ENCODE data around the gene ISOC2. TPM values are rescaled to one million over a fixed set of nuclear protein-coding genes. Genes with fewer than 3 reads are reported as not detected.

Gene ISOC2
- polyA plus RNA-seq, 1 donor from 2014 or later, result 40.0 TPM

GRCh38 chr19:55485439-55486011 is 24.1 kb upstream of the ISOC2 start:
- Mint-ChIP-seq H3K27ac (peak overlapping the region; percentile 65 to 94 (median 88)), H3K27me3 (no peaks in the 10 kb centered on the region), H3K4me3 (peak overlapping the region; percentile 67 to 85 (median 78)), H3K9me3 (no peaks in the 10 kb centered on the region), H3K36me3 (peaks cover 2% of the 10 kb centered on the region), H3K4me1 (peaks cover 0 to 6% (median 1%) of the 10 kb centered on the region in 3 donors)

- peak within 1 kb of the TSS; percentile 67 to 87 (median 81) for H3K4me3 Mint-ChIP-seq
- H3K9me3 Mint-ChIP-seq, result no peaks in the 10 kb centered on the region
- peaks cover 4% of the 10 kb centered on the region for H3K36me3 Mint-ChIP-seq
- H3K4me1 Mint-ChIP-seq, result peaks cover 0 to 9% (median 3%) of the 10 kb centered on the region in 3 donors
- H3K27ac Mint-ChIP-seq, result peak within 1 kb of the TSS; percentile 65 to 94 (median 88)
- no peaks in the 10 kb centered on the region for H3K27me3 Mint-ChIP-seq
Measured at GRCh38 chr19:55484593-55485438, 23.4 kb upstream of the ISOC2 start, which contains the start of gene NAT14. NAT14 (plus strand) TSS chr19:55485188; CDS start chr19:55485709, 521 bp downstream.

- Mint-ChIP-seq H3K4me1 (peaks cover 0 to 13% (median 6%) of the 10 kb centered on the region in 3 donors), H3K36me3 (peaks cover 6% of the 10 kb centered on the region), H3K9me3 (no peaks in the 10 kb centered on the region), H3K27me3 (no peaks in the 10 kb centered on the region), H3K27ac (peak overlapping the region in 1 of 3 donors; percentile 65), H3K4me3 (peak overlapping the region; percentile 67 to 87 (median 81))
Measured at GRCh38 chr19:55483706-55484592, 22.5 kb upstream of the ISOC2 start.

GRCh38 chr19:55482967-55483705 is 21.7 kb upstream of the ISOC2 start:
- peaks cover 6% of the 10 kb centered on the region for H3K36me3 Mint-ChIP-seq
- H3K9me3 Mint-ChIP-seq, result no peaks in the 10 kb centered on the region
- no peaks in the 10 kb centered on the region for H3K27me3 Mint-ChIP-seq
- H3K27ac Mint-ChIP-seq, result no peak overlapping the region
- peaks cover 0 to 20% (median 14%) of the 10 kb centered on the region in 3 donors for H3K4me1 Mint-ChIP-seq
- H3K4me3 Mint-ChIP-seq, result peak overlapping the region in 1 of 4 donors; percentile 3

GRCh38 chr19:55482156-55482961 is 20.9 kb upstream of the ISOC2 start:
- Mint-ChIP-seq H3K36me3 (peaks cover 6% of the 10 kb centered on the region), H3K27ac (no peak overlapping the region), H3K9me3 (no peaks in the 10 kb centered on the region), H3K27me3 (no peaks in the 10 kb centered on the region), H3K4me1 (peaks cover 0 to 22% (median 19%) of the 10 kb centered on the region in 3 donors), H3K4me3 (no peak overlapping the region)

- H3K27ac Mint-ChIP-seq, result no peak overlapping the region
- H3K27me3 Mint-ChIP-seq, result no peaks in the 10 kb centered on the region
- peaks cover 6% of the 10 kb centered on the region for H3K36me3 Mint-ChIP-seq
- H3K4me1 Mint-ChIP-seq, result peaks cover 6 to 25% (median 21%) of the 10 kb centered on the region in 3 donors
- no peaks in the 10 kb centered on the region for H3K9me3 Mint-ChIP-seq
- H3K4me3 Mint-ChIP-seq, result no peak overlapping the region
Measured at GRCh38 chr19:55481794-55482155, 20.3 kb upstream of the ISOC2 start.

GRCh38 chr19:55481148-55481793 is 19.8 kb upstream of the ISOC2 start:
- Mint-ChIP-seq H3K4me3 (peak overlapping the region in 1 of 4 donors; percentile 12), H3K27ac (no peak overlapping the region), H3K9me3 (no peaks in the 10 kb centered on the region), H3K27me3 (no peaks in the 10 kb centered on the region), H3K4me1 (peaks cover 6 to 25% (median 21%) of the 10 kb centered on the region in 3 donors), H3K36me3 (peaks cover 6% of the 10 kb centered on the region)

- Mint-ChIP-seq H3K9me3 (no peaks in the 10 kb centered on the region), H3K4me1 (peaks cover 10 to 22% (median 20%) of the 10 kb centered on the region in 3 donors), H3K27ac (peak overlapping the region in 1 of 3 donors; percentile 88), H3K27me3 (no peaks in the 10 kb centered on the region), H3K36me3 (peaks cover 6% of the 10 kb centered on the region), H3K4me3 (peak overlapping the region in 2 of 4 donors; percentile 71 to 98)
Measured at GRCh38 chr19:55479451-55480230, 18.2 kb upstream of the ISOC2 start.

GRCh38 chr19:55479045-55479444 is 17.6 kb upstream of the ISOC2 start:
- Mint-ChIP-seq H3K4me3 (peak overlapping the region; percentile 31 to 98 (median 84)), H3K36me3 (peaks cover 6% of the 10 kb centered on the region), H3K4me1 (peaks cover 10 to 22% (median 20%) of the 10 kb centered on the region in 3 donors), H3K27ac (peak overlapping the region in 1 of 3 donors; percentile 99), H3K27me3 (no peaks in the 10 kb centered on the region), H3K9me3 (no peaks in the 10 kb centered on the region)

GRCh38 chr19:55478364-55478763 is 16.9 kb upstream of the ISOC2 start:
- Mint-ChIP-seq H3K4me3 (peak overlapping the region; percentile 25 to 98 (median 36)), H3K36me3 (peaks cover 6% of the 10 kb centered on the region), H3K9me3 (no peaks in the 10 kb centered on the region), H3K4me1 (peaks cover 10 to 22% (median 20%) of the 10 kb centered on the region in 3 donors), H3K27ac (peak overlapping the region in 2 of 3 donors; percentile 80 to 99), H3K27me3 (no peaks in the 10 kb centered on the region)

- peak overlapping the region in 3 of 4 donors; percentile 25 to 98 (median 34) for H3K4me3 Mint-ChIP-seq
- peaks cover 10 to 22% (median 20%) of the 10 kb centered on the region in 3 donors for H3K4me1 Mint-ChIP-seq
- no peaks in the 10 kb centered on the region for H3K27me3 Mint-ChIP-seq
- H3K36me3 Mint-ChIP-seq, result peaks cover 6% of the 10 kb centered on the region
- peak overlapping the region; percentile 73 to 99 (median 80) for H3K27ac Mint-ChIP-seq
- H3K9me3 Mint-ChIP-seq, result no peaks in the 10 kb centered on the region
Measured at GRCh38 chr19:55477905-55478304, 16.5 kb upstream of the ISOC2 start.

- Mint-ChIP-seq H3K4me1 (peaks cover 10 to 22% (median 20%) of the 10 kb centered on the region in 3 donors), H3K27ac (peak within 1 kb of the TSS; percentile 93 to 99 (median 97)), H3K4me3 (peak within 1 kb of the TSS; percentile 92 to 98 (median 98)), H3K36me3 (peaks cover 4% of the 10 kb centered on the region), H3K9me3 (no peaks in the 10 kb centered on the region), H3K27me3 (no peaks in the 10 kb centered on the region)
Measured at GRCh38 chr19:55476100-55476775, 14.8 kb upstream of the ISOC2 start, which contains the start of gene ZNF628. ZNF628 (plus strand) TSS chr19:55476617; CDS start chr19:55479911, 3,294 bp downstream.
